Mesenchymal stem cell (in vitro differentiated cells and primary cell): ENCODE measurements around the gene ARHGAP31. TPM values are rescaled to one million over a fixed set of nuclear protein-coding genes. Genes with fewer than 3 reads are reported as not detected.

ENCODE experiments used
- small RNA-seq: library from polyadenylated mRNA; stranded (forward); fragments of <200 nt; extraction: miRNeasy Mini kit (QIAGEN cat#:217004); gene quantifications from one replicate; pipeline ENCODE3, GENCODE V24; 2013; ENCODE audit warnings: low read depth

The ARHGAP31 gene

Small RNA genes lying within 50 kb of the gene (small RNA-seq; reads per million reads assigned to genes)
- not detected for gene RNU6-1127P
